K562 (cell line): ENCODE results near the gene LILRA2.
"Not testable (repeated sequence)": the region's sequence is repeated elsewhere in the genome, so short reads cannot be mapped to it uniquely, and the experiment has no call there.

Source experiments
- FOXP1 ChIP-seq: sonication (generic); formaldehyde crosslinking; IDR thresholded peaks from 2 replicates; pipeline ENCODE4 v1.8.0; 2022; ENCODE audit warnings: mild to moderate bottlenecking, missing genetic modification reagents
- GABPB1 ChIP-seq: sonication (generic); formaldehyde crosslinking; IDR thresholded peaks from 2 replicates; pipeline ENCODE4 v1.8.0; 2022; ENCODE audit warnings: mild to moderate bottlenecking, missing genetic modification reagents
- IRF2 ChIP-seq: sonication (generic); formaldehyde crosslinking; IDR thresholded peaks from 2 replicates; pipeline ENCODE4 v1.8.1; 2022; ENCODE audit warnings: mild to moderate bottlenecking, missing genetic modification reagents
- NFIC ChIP-seq: fragments of 450-650 bp; IDR thresholded peaks from 2 replicates; pipeline ENCODE4 v1.6.1; 2017; ENCODE audit warnings: mild to moderate bottlenecking, inconsistent platforms
- POLR2AphosphoS5 ChIP-seq: IDR thresholded peaks from 2 replicates; pipeline ENCODE4 v1.6.1; 2011; ENCODE audit warnings: mild to moderate bottlenecking, low read depth, low read length, moderate library complexity; ENCODE audit not compliant: control insufficient read depth, insufficient read depth
- YY1 ChIP-seq, 3 experiments: IDR thresholded peaks; 2 replicates each; pipeline ENCODE4 v1.6.1; 2011; ENCODE audit warnings: low read length in 2 of 3, mild to moderate bottlenecking in 2 of 3, moderate library complexity in 2 of 3, borderline replicate concordance in 1 of 3, control low read depth in 1 of 3, low read depth in 1 of 3; ENCODE audit not compliant: insufficient read depth in 3 of 3, insufficient replicate concordance in 2 of 3, control insufficient read depth in 1 of 3, insufficient read length in 1 of 3; ENCODE audit errors: extremely low read depth in 1 of 3
- ZBTB8A ChIP-seq: fragments of 450-650 bp; IDR thresholded peaks from 2 replicates; pipeline ENCODE4 v1.6.1; 2018; ENCODE audit warnings: mild to moderate bottlenecking, moderate library complexity; ENCODE audit not compliant: partially characterized antibody
- ZNF717 ChIP-seq: fragments of 250-450 bp; sonication (Bioruptor Pico); IDR thresholded peaks from 2 replicates; pipeline ENCODE4 v1.5.0; 2021
- TF ChIP-seq, protein P1 (sequence below), 3 experiments: IDR thresholded peaks in 2 of 3; conservative IDR thresholded peaks in 1 of 3; 2 replicates each; pipeline ENCODE4 v1.5.1; 2011 to 2012; ENCODE audit warnings: low read length in 3 of 3, mild to moderate bottlenecking in 3 of 3, control low read depth in 2 of 3, improper control_type of control experiment in 1 of 3, inconsistent platforms in 1 of 3, low read depth in 1 of 3, mixed read lengths in 1 of 3, moderate library complexity in 1 of 3; ENCODE audit not compliant: insufficient read depth in 2 of 3

DNA sequence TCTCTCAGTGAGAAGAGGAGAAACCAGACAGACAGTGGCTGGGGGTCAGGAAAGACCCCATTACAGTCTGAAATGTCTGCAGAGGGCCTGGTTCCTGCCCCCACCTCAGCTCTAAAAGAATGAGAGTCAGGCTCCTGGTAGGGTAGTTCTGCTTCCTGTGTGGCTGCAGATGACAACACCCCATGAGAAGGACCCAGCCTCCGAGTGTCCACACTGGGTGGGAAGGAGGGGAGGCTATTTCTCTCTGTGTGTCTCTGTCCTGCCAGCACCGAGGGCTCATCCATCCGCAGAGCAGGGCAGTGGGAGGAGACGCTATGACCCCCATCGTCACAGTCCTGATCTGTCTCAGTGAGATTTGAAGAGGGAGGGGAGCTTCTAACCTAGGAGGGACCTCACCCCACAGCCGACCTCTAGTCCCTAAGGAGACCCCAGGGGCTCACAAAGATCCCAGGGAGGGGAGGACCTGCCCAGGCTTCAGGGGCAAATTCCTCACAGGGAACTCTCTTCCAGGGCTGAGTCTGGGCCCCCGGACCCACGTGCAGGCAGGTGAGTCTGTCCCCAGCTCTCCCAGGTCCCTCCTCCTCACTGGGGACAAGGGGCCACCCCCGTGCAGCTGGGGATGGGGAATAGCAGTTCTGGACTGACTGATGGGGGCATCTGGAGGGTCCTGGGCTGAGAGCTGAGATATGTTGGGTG, 20.5 kb downstream of the LILRA2 start:
- TF ChIP-seq NFIC; IRF2 (CRISPR knock-in tag); ZBTB8A; YY1 (IDR thresholded peaks at IDR 0.05; ENCODE audit: borderline replicate concordance in 1 of 3, control insufficient read depth in 1 of 3, extremely low read depth in 1 of 3, insufficient read depth in 3 of 3, insufficient read length in 1 of 3, insufficient replicate concordance in 2 of 3, low read depth in 1 of 3, low read length in 2 of 3); POLR2AphosphoS5; FOXP1 (CRISPR knock-in tag); ZNF717 (CRISPR knock-in tag); GABPB1: not testable (repeated sequence)
- TF ChIP-seq, protein P1, sequence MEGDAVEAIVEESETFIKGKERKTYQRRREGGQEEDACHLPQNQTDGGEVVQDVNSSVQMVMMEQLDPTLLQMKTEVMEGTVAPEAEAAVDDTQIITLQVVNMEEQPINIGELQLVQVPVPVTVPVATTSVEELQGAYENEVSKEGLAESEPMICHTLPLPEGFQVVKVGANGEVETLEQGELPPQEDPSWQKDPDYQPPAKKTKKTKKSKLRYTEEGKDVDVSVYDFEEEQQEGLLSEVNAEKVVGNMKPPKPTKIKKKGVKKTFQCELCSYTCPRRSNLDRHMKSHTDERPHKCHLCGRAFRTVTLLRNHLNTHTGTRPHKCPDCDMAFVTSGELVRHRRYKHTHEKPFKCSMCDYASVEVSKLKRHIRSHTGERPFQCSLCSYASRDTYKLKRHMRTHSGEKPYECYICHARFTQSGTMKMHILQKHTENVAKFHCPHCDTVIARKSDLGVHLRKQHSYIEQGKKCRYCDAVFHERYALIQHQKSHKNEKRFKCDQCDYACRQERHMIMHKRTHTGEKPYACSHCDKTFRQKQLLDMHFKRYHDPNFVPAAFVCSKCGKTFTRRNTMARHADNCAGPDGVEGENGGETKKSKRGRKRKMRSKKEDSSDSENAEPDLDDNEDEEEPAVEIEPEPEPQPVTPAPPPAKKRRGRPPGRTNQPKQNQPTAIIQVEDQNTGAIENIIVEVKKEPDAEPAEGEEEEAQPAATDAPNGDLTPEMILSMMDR (IDR thresholded peaks at IDR 0.05 in 2 of 3, conservative IDR thresholded peaks at IDR 0.05 in 1 of 3; ENCODE audit: insufficient read depth in 2 of 3, low read depth in 1 of 3, low read length in 3 of 3) = not testable (repeated sequence)
